Activated naive CD4-positive, alpha-beta T cell treated with anti-CD3 and anti-CD28 coated beads, Interleukin-2, amount 50 U/mL, for 24 hours (primary cell): ENCODE data around the gene PRSS21.

Source experiments
- H3K27ac Mint-ChIP-seq: one replicate; pipeline ENCODE4 v1.8.0; 2021; ENCODE audit warnings: mild to moderate bottlenecking, mixed read lengths
- H3K27me3 Mint-ChIP-seq: one replicate; pipeline ENCODE4 v1.8.0; 2021; ENCODE audit warnings: mixed read lengths
- H3K36me3 Mint-ChIP-seq: one replicate; pipeline ENCODE4 v1.8.0; 2021; ENCODE audit warnings: mixed read lengths
- H3K4me1 Mint-ChIP-seq: one replicate; pipeline ENCODE4 v1.8.0; 2021; ENCODE audit warnings: mixed read lengths
- H3K4me3 Mint-ChIP-seq: one replicate; pipeline ENCODE4 v1.8.0; 2021; ENCODE audit warnings: mild to moderate bottlenecking, mixed read lengths
- H3K9me3 Mint-ChIP-seq: one replicate; pipeline ENCODE4 v1.8.0; 2021; ENCODE audit warnings: mixed read lengths

The PRSS21 gene

DNA sequence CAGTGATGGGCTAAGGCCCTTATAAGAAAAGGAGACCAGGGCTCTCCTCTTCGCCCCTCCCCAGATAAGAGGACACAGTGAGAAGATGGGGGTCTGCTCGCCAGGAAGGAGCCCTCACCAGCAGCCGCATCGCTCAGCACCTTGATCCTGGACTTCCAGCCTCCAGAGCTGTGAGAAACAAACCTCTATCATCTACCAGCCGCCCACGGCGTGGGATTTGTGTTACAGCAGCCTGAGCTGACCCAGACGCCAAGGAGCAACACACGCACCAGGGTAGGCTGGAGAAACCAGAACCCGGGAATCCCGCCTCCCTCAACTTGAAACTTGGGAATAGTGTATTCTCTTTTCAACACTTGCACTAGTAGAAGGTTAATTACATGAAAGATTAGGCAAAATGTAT, 8.9 kb downstream of the PRSS21 start:
- Mint-ChIP-seq H3K27ac (no peak overlapping the region), H3K36me3 (no peaks in the 10 kb centered on the region), H3K4me3 (no peak overlapping the region), H3K4me1 (no peaks in the 10 kb centered on the region), H3K27me3 (no peaks in the 10 kb centered on the region), H3K9me3 (no peaks in the 10 kb centered on the region)

- Mint-ChIP-seq H3K4me1 (no peaks in the 10 kb centered on the region), H3K4me3 (no peak overlapping the region), H3K27ac (no peak overlapping the region), H3K27me3 (no peaks in the 10 kb centered on the region), H3K36me3 (no peaks in the 10 kb centered on the region), H3K9me3 (no peaks in the 10 kb centered on the region)
Observed at GRCh38 chr16:2826591-2827373, 9.7 kb downstream of the PRSS21 start.

- no peaks in the 10 kb centered on the region for H3K9me3 Mint-ChIP-seq
- no peak overlapping the region for H3K4me3 Mint-ChIP-seq
- no peaks in the 10 kb centered on the region for H3K4me1 Mint-ChIP-seq
- H3K27me3 Mint-ChIP-seq, result no peaks in the 10 kb centered on the region
- H3K36me3 Mint-ChIP-seq, result no peaks in the 10 kb centered on the region
- no peak overlapping the region for H3K27ac Mint-ChIP-seq
Observed at GRCh38 chr16:2827374-2827791, 10.3 kb downstream of the PRSS21 start.

GRCh38 chr16:2827831-2828520, 10.9 kb downstream of the PRSS21 start:
- Mint-ChIP-seq H3K27ac (no peak overlapping the region), H3K27me3 (no peaks in the 10 kb centered on the region), H3K4me3 (no peak overlapping the region), H3K36me3 (no peaks in the 10 kb centered on the region), H3K9me3 (no peaks in the 10 kb centered on the region), H3K4me1 (no peaks in the 10 kb centered on the region)

GRCh38 chr16:2828521-2828840, 11.4 kb downstream of the PRSS21 start:
- Mint-ChIP-seq H3K4me3 (no peak overlapping the region), H3K27ac (no peak overlapping the region), H3K9me3 (no peaks in the 10 kb centered on the region), H3K36me3 (no peaks in the 10 kb centered on the region), H3K4me1 (no peaks in the 10 kb centered on the region), H3K27me3 (no peaks in the 10 kb centered on the region)

GRCh38 chr16:2828876-2829430, 11.9 kb downstream of the PRSS21 start:
- H3K4me1 Mint-ChIP-seq, result no peaks in the 10 kb centered on the region
- H3K27ac Mint-ChIP-seq, result no peak overlapping the region
- no peak overlapping the region for H3K4me3 Mint-ChIP-seq
- H3K27me3 Mint-ChIP-seq, result no peaks in the 10 kb centered on the region
- no peaks in the 10 kb centered on the region for H3K9me3 Mint-ChIP-seq
- H3K36me3 Mint-ChIP-seq, result no peaks in the 10 kb centered on the region

DNA sequence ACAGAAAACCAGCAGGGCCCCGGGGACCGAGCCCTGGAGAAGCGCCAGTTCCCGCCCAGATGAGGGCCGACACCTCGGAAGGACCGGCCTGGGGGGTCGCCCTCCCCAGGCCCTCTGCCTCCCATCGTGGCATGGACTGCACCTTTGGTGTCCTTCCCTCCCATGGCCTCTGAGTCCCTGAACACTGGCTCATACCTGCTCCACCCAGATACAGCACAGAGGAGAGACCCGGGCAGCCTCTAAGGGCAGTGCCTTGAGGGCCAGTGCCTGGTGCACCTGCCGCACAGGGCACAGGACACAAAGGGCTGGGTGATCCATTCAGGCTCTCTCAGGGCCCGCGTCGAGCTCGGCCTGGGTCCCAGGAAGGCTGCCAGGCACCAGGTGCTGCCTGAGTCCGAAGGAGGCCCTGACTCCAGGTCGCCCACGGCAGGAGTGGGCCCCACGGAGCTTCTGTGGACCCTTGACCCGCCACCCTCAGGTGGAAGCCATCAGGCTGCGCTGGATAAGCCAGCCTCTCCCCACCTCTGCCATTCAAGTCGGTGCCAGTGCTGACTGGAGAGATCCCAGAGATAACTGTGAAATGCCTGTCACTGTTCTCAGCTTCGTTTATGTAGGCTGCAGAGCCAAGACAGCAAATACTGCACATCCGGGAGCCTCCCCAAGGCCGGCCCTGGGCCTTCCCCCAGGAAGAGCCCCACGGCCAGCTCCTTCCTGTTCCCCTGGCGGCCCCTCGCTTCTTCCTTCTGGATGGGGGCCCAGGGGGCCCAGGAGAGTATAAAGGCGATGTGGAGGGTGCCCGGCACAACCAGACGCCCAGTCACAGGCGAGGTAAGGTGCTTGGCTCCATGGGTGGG, 12.7 kb downstream of the PRSS21 start, which contains the start of gene ZG16B:
TSS of gene ZG16B (plus strand) at position 803 of the 854 bp plus-strand sequence. CDS start 139 bp downstream, outside the sequence.
- no peaks in the 10 kb centered on the region for H3K36me3 Mint-ChIP-seq
- no peaks in the 10 kb centered on the region for H3K4me1 Mint-ChIP-seq
- H3K9me3 Mint-ChIP-seq, result no peaks in the 10 kb centered on the region
- no peak within 1 kb of the TSS for H3K4me3 Mint-ChIP-seq
- H3K27ac Mint-ChIP-seq, result no peak within 1 kb of the TSS
- no peaks in the 10 kb centered on the region for H3K27me3 Mint-ChIP-seq

DNA sequence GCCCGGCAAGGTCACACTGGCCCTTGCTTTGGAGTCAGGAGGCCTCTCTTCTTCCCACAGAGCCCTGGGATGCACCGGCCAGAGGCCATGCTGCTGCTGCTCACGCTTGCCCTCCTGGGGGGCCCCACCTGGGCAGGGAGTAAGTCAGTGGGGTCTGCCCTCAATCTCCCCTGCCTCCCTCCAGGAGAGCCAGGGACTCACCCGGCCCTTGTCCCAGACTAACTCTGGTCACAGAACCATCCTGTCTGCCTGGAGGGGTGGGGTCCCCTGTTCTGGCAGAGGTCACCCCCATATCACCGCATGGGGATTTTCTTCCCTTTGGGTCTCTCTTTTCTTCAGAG, 13.3 kb downstream of the PRSS21 start:
- Mint-ChIP-seq H3K9me3 (no peaks in the 10 kb centered on the region), H3K27me3 (no peaks in the 10 kb centered on the region), H3K27ac (no peak overlapping the region), H3K4me1 (no peaks in the 10 kb centered on the region), H3K4me3 (no peak overlapping the region), H3K36me3 (no peaks in the 10 kb centered on the region)

GRCh38 chr16:2831203-2831602, 14.2 kb downstream of the PRSS21 start:
- Mint-ChIP-seq H3K4me3 (no peak overlapping the region), H3K27me3 (no peaks in the 10 kb centered on the region), H3K27ac (no peak overlapping the region), H3K4me1 (no peaks in the 10 kb centered on the region), H3K36me3 (no peaks in the 10 kb centered on the region), H3K9me3 (no peaks in the 10 kb centered on the region)

GRCh38 chr16:2833776-2834175, 16.7 kb downstream of the PRSS21 start:
- Mint-ChIP-seq H3K27me3 (no peaks in the 10 kb centered on the region), H3K9me3 (no peaks in the 10 kb centered on the region), H3K27ac (no peak overlapping the region)

GRCh38 chr16:2834968-2835367, 17.9 kb downstream of the PRSS21 start:
- peaks cover 15% of the 10 kb centered on the region for H3K4me1 Mint-ChIP-seq
- no peaks in the 10 kb centered on the region for H3K27me3 Mint-ChIP-seq
- H3K27ac Mint-ChIP-seq, result no peak overlapping the region
- H3K36me3 Mint-ChIP-seq, result no peaks in the 10 kb centered on the region
- H3K9me3 Mint-ChIP-seq, result no peaks in the 10 kb centered on the region
- no peak overlapping the region for H3K4me3 Mint-ChIP-seq

More at GRCh38 chr16:2833776-2834175, 16.7 kb downstream of the PRSS21 start:
- H3K4me3 Mint-ChIP-seq, result no peak overlapping the region
- H3K4me1 Mint-ChIP-seq, result peaks cover 5% of the 10 kb centered on the region
- no peaks in the 10 kb centered on the region for H3K36me3 Mint-ChIP-seq

DNA sequence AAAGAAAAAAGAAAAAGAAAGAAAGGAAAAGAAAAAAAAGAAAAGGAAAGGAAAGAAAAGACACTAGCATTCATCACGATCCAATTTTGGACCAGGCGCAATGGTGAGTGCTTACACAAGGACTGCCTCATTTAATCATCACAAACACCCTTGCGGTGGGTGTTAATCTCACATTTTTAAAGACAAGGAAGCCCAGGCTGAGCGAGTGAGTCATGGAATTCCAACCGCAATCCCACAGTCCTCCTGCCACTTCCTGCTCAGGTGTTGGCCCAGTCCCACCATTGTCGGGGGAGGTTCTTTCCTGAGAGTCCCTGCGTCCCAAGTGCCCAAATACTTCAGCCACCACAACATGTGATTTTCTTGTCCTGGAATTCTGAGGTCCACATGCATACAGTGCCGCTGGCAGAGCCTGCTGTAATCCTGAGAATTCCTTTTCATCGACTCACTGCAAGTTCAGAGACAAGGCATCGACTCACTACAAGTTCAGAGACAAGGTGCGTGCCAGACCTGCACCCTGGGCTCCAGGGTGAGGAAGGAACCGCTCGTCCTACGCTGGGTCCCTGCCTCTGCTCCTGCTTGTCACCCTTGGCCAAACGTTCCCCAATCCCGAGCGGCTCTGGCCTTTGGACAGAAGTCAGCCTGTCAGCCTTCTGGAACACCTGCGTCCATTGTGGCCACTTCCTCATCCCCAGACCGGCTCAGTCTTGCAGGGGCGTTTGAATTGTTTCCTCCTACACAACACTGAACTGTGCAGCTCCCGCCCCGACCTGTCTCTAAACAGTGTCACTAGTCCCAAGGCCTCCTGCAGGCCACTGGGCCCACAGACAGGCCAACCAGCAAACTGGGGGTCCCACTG, 18.8 kb downstream of the PRSS21 start:
- Mint-ChIP-seq H3K9me3 (no peaks in the 10 kb centered on the region), H3K4me1 (peaks cover 15% of the 10 kb centered on the region), H3K27me3 (no peaks in the 10 kb centered on the region), H3K27ac (no peak overlapping the region), H3K4me3 (no peak overlapping the region), H3K36me3 (no peaks in the 10 kb centered on the region)

DNA sequence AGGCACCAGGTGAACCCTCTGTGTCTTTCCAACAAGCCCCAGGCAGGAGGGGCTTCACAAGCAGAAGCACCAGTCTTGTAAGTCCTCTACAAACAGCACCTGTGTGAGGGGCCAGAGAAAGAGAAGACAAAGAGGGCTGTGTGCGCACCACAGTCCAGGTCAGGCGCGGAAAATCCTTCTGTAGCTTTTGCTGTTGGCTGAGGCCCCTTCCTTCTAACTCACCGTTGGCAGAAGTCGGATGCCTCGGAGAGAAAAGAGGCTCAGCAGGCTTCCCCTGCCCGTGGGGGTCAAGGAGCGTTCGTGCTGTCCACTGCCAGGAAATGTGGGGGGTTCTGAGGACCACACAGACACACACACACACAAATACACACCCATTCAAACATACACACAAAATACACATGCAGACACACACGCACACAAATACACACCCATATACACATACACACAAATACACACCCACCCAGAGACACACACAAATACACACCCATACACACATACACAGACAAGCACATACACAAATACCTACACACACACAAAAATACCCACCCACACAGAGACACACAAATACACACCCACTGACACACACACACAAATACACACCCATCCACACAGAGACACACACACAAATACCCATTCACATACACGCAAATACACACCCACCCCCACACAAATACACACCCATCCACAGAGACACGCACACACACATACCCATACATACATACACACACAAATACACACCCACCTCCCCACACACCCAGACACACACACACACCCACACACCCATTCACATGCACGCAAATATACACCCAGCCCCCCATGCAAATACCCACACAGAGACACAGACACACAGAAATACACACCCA, 19.8 kb downstream of the PRSS21 start:
- no peaks in the 10 kb centered on the region for H3K9me3 Mint-ChIP-seq
- H3K27ac Mint-ChIP-seq, result no peak overlapping the region
- H3K4me1 Mint-ChIP-seq, result peaks cover 23% of the 10 kb centered on the region
- no peak overlapping the region for H3K4me3 Mint-ChIP-seq
- H3K27me3 Mint-ChIP-seq, result no peaks in the 10 kb centered on the region
- no peaks in the 10 kb centered on the region for H3K36me3 Mint-ChIP-seq

DNA sequence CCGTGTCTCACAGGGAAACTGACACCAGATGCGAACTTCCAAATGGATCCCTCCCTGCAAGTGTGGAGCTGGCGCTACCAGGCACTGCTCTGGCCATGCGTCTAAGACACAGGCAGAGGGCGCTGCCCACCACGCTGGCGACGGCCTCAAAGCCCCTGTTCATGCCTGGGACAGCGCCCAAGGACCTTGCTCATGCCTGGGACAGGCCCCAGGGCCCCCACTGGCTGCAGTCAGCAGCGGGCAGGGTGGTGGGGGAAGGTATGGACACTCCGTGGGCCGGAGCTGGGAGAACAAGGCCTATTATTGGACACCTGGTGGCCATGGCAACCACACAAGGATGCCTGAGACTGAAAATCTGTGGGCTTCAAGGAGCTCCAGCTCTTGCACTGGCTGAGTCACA, 21.9 kb downstream of the PRSS21 start:
- Mint-ChIP-seq H3K4me3 (no peak overlapping the region), H3K9me3 (no peaks in the 10 kb centered on the region), H3K36me3 (no peaks in the 10 kb centered on the region), H3K27ac (no peak overlapping the region), H3K4me1 (peaks cover 33% of the 10 kb centered on the region), H3K27me3 (no peaks in the 10 kb centered on the region)
